ENCODE data around the gene ONECUT3.
A peak's percentile ranks its signal among the peaks of the same experiment; 100 is the strongest.

Gene ONECUT3

DNA sequence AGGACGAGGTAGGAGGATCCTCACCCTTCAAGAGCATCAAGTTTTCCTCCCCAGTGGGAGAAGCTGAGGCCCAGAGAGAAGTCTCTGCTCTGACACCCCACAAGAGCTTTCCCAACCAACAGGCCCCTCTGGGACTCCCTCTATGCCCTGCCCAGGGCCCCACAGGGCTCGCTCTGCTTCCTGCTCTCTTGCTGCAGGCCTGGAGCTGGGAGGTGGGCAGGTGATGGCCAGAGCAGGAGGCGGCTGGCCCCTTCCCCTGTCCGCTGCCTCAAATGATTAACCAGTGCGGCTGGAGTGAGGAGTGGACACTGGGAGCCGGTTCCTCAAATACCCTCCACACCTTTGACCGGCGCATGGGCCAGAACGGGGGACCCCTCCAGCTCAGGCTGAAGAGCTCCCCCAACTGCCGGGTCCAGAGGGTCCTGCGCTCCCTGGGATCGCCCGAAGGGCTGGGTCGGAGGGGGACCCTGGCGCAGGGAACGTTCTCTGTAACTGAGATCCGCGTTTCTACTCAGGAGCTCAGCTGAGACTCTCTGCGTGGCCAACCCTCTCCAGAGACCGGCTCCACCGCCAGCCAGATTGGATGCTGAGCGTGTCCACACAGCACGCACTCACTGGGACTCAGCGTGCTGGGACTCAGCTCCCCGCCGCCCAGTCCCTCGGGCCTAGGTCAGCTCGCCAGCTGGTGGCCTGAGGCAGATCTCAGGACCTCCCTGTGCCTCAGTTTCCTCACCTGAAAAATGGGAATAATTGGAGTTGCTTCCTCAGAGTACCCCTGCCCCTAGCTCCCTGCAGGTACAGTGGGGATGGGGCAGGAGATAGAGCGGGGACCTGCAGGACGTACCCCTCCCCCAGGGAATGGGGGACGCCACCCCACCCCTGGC, 6.7 kb upstream of the ONECUT3 start:
- POLR2A ChIA-PET, result interaction anchor here (0.6 to 1.9 kb wide), 7 partner anchors 9 to 477 kb away, joined by 3 to 8 read pairs (median 4); partner anchors contain the start of gene CIRBP
- H3K4me3 ChIP-seq (ENCODE audit: low read depth, low read length), result no peak overlapping the region
- no peak for TF ChIP-seq ZSCAN16 (tag by site-specific recombination; IDR thresholded peaks at IDR 0.05)
- peak; percentile 50; the same call in 1 of the 2 replicates for TF ChIP-seq ZFP37 (tag by site-specific recombination; IDR thresholded peaks at IDR 0.05)
- TF ChIP-seq, protein P1, sequence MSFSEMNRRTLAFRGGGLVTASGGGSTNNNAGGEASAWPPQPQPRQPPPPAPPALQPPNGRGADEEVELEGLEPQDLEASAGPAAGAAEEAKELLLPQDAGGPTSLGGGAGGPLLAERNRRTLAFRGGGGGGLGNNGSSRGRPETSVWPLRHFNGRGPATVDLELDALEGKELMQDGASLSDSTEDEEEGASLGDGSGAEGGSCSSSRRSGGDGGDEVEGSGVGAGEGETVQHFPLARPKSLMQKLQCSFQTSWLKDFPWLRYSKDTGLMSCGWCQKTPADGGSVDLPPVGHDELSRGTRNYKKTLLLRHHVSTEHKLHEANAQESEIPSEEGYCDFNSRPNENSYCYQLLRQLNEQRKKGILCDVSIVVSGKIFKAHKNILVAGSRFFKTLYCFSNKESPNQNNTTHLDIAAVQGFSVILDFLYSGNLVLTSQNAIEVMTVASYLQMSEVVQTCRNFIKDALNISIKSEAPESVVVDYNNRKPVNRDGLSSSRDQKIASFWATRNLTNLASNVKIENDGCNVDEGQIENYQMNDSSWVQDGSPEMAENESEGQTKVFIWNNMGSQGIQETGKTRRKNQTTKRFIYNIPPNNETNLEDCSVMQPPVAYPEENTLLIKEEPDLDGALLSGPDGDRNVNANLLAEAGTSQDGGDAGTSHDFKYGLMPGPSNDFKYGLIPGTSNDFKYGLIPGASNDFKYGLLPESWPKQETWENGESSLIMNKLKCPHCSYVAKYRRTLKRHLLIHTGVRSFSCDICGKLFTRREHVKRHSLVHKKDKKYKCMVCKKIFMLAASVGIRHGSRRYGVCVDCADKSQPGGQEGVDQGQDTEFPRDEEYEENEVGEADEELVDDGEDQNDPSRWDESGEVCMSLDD (tag by site-specific recombination; IDR thresholded peaks at IDR 0.05), result 0 out of 2 replicates have a peak, but pooled peaks have one; percentile 19
- no peak for TF ChIP-seq SP7 (tag by site-specific recombination; IDR thresholded peaks at IDR 0.05)
- TF ChIP-seq, protein P2, sequence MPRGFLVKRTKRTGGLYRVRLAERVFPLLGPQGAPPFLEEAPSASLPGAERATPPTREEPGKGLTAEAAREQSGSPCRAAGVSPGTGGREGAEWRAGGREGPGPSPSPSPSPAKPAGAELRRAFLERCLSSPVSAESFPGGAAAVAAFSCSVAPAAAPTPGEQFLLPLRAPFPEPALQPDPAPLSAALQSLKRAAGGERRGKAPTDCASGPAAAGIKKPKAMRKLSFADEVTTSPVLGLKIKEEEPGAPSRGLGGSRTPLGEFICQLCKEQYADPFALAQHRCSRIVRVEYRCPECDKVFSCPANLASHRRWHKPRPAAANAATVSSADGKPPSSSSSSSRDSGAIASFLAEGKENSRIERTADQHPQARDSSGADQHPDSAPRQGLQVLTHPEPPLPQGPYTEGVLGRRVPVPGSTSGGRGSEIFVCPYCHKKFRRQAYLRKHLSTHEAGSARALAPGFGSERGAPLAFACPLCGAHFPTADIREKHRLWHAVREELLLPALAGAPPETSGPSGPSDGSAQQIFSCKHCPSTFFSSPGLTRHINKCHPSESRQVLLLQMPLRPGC (tag by site-specific recombination; IDR thresholded peaks at IDR 0.05), result peak; percentile 8; the same call in 1 of the 2 replicates
- TF ChIP-seq ZBTB7A (tag by site-specific recombination; IDR thresholded peaks at IDR 0.05; ENCODE audit: low read depth), result peak; percentile 31; the same call in 1 of the 2 replicates
- TF ChIP-seq, protein P3, sequence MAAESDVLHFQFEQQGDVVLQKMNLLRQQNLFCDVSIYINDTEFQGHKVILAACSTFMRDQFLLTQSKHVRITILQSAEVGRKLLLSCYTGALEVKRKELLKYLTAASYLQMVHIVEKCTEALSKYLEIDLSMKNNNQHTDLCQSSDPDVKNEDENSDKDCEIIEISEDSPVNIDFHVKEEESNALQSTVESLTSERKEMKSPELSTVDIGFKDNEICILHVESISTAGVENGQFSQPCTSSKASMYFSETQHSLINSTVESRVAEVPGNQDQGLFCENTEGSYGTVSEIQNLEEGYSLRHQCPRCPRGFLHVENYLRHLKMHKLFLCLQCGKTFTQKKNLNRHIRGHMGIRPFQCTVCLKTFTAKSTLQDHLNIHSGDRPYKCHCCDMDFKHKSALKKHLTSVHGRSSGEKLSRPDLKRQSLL (tag by site-specific recombination; IDR thresholded peaks at IDR 0.05), result peak; percentile 77
- TF ChIP-seq GLIS1 (tag by site-specific recombination; IDR thresholded peaks at IDR 0.05), result peak; percentile 88
- TF ChIP-seq, protein P4, sequence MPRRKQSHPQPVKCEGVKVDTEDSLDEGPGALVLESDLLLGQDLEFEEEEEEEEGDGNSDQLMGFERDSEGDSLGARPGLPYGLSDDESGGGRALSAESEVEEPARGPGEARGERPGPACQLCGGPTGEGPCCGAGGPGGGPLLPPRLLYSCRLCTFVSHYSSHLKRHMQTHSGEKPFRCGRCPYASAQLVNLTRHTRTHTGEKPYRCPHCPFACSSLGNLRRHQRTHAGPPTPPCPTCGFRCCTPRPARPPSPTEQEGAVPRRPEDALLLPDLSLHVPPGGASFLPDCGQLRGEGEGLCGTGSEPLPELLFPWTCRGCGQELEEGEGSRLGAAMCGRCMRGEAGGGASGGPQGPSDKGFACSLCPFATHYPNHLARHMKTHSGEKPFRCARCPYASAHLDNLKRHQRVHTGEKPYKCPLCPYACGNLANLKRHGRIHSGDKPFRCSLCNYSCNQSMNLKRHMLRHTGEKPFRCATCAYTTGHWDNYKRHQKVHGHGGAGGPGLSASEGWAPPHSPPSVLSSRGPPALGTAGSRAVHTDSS (tag by site-specific recombination; IDR thresholded peaks at IDR 0.05), result 0 out of 2 replicates have a peak, but pooled peaks have one; percentile 30
- no peak for TF ChIP-seq ZNF423 (tag by site-specific recombination; IDR thresholded peaks at IDR 0.05)
- TF ChIP-seq, protein P5, sequence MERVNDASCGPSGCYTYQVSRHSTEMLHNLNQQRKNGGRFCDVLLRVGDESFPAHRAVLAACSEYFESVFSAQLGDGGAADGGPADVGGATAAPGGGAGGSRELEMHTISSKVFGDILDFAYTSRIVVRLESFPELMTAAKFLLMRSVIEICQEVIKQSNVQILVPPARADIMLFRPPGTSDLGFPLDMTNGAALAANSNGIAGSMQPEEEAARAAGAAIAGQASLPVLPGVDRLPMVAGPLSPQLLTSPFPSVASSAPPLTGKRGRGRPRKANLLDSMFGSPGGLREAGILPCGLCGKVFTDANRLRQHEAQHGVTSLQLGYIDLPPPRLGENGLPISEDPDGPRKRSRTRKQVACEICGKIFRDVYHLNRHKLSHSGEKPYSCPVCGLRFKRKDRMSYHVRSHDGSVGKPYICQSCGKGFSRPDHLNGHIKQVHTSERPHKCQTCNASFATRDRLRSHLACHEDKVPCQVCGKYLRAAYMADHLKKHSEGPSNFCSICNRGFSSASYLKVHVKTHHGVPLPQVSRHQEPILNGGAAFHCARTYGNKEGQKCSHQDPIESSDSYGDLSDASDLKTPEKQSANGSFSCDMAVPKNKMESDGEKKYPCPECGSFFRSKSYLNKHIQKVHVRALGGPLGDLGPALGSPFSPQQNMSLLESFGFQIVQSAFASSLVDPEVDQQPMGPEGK (tag by site-specific recombination; IDR thresholded peaks at IDR 0.05), result peak; percentile 49
- no peak for TF ChIP-seq ZXDB (tag by site-specific recombination; IDR thresholded peaks at IDR 0.05)
- TF ChIP-seq, protein P6, sequence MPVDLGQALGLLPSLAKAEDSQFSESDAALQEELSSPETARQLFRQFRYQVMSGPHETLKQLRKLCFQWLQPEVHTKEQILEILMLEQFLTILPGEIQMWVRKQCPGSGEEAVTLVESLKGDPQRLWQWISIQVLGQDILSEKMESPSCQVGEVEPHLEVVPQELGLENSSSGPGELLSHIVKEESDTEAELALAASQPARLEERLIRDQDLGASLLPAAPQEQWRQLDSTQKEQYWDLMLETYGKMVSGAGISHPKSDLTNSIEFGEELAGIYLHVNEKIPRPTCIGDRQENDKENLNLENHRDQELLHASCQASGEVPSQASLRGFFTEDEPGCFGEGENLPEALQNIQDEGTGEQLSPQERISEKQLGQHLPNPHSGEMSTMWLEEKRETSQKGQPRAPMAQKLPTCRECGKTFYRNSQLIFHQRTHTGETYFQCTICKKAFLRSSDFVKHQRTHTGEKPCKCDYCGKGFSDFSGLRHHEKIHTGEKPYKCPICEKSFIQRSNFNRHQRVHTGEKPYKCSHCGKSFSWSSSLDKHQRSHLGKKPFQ (tag by site-specific recombination; IDR thresholded peaks at IDR 0.05), result no peak
- TF ChIP-seq ZNF394 (tag by site-specific recombination; IDR thresholded peaks at IDR 0.05; ENCODE audit: borderline replicate concordance), result 0 out of 2 replicates have a peak, but pooled peaks have one; percentile 33
- peak; percentile 60; the same call in 1 of the 2 replicates for TF ChIP-seq ZBTB20 (tag by site-specific recombination; IDR thresholded peaks at IDR 0.05)
- 0 out of 2 replicates have a peak, but pooled peaks have one; percentile 38 for TF ChIP-seq GLIS2 (tag by site-specific recombination; IDR thresholded peaks at IDR 0.05)
- TF ChIP-seq KLF10 (tag by site-specific recombination; IDR thresholded peaks at IDR 0.05), result no peak
- TF ChIP-seq, protein P7, sequence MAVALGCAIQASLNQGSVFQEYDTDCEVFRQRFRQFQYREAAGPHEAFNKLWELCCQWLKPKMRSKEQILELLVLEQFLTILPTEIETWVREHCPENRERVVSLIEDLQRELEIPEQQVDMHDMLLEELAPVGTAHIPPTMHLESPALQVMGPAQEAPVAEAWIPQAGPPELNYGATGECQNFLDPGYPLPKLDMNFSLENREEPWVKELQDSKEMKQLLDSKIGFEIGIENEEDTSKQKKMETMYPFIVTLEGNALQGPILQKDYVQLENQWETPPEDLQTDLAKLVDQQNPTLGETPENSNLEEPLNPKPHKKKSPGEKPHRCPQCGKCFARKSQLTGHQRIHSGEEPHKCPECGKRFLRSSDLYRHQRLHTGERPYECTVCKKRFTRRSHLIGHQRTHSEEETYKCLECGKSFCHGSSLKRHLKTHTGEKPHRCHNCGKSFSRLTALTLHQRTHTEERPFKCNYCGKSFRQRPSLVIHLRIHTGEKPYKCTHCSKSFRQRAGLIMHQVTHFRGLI (tag by site-specific recombination; IDR thresholded peaks at IDR 0.05), result peak; percentile 76
- TF ChIP-seq ZBTB8A (tag by site-specific recombination; IDR thresholded peaks at IDR 0.05), result peak; percentile 35; the same call in 1 of the 2 replicates
- TF ChIP-seq BCL11B (tag by site-specific recombination; IDR thresholded peaks at IDR 0.05; ENCODE audit: low read depth), result no peak
- TF ChIP-seq, protein P8, sequence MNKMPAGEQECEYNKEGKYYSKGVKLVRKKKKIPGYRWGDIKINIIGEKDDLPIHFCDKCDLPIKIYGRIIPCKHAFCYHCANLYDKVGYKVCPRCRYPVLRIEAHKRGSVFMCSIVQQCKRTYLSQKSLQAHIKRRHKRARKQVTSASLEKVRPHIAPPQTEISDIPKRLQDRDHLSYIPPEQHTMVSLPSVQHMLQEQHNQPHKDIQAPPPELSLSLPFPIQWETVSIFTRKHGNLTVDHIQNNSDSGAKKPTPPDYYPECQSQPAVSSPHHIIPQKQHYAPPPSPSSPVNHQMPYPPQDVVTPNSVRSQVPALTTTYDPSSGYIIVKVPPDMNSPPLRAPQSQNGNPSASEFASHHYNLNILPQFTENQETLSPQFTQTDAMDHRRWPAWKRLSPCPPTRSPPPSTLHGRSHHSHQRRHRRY (tag by site-specific recombination; IDR thresholded peaks at IDR 0.05), result 0 out of 2 replicates have a peak, but pooled peaks have one; percentile 20

More for the DNA sequence above, 6.7 kb upstream of the ONECUT3 start:
- Histone ChIP-seq H3K36me3 (ENCODE audit: control insufficient read depth in 2 of 2, insufficient read depth in 1 of 2, low read length in 2 of 2) (no peaks in the 10 kb centered on the region), H3K27ac (ENCODE audit: extremely low read depth, low read depth, low read length) (no peak overlapping the region), H3K4me1 (ENCODE audit: control insufficient read depth, insufficient read depth, low read length) (peaks cover 12% of the 10 kb centered on the region; the same call in 1 of the 2 replicates), H3K9me3 (ENCODE audit: control insufficient read depth, insufficient read depth, low read depth, low read length) (no peaks in the 10 kb centered on the region)
- CTCF ChIA-PET, result interaction anchor here (0.6 to 1.4 kb wide), 4 partner anchors 21 to 71 kb away, joined by 3 to 5 read pairs (median 3); no protein-coding TSS in a partner anchor

Measured in HEK293 (cell line).